Measurements from ENCODE around the gene DOCK2.

DNA sequence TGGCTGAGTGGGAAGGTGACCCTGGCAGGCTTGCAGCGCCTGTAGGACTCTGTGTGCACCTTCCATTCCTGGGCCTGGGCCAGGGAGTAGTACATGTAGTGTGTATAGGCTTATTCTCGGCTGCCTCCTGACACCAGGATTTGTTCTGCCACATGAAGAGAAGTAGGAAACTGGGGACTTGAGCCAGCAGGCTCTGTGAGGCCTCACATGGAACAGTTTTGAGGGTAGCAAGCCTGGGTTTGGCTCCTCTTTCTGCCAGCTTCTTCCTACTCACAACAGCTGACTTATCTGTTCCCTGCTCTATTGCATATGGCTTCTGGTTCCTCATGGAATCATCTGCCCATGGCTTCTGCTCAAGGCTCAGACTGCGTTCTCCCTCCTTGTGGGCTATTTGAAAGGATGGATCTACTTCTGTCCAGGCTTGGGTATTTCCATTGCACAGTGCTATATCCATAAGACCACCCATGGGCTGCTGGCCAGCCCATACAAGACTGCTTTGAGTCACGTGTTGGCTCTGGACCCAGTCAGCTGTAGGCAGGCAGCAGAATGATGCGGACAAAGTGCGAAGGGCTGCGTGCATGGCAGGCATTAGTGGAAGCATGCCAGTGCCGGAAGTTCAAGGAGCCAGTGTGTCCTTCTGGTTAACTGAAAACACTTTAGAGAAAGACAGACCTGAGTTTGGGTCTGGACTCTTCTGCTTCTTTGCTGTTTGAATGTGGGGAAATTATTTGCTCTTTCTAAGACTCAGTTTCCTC, 354.2 kb downstream of the DOCK2 start:
- TF ChIP-seq, protein P1, sequence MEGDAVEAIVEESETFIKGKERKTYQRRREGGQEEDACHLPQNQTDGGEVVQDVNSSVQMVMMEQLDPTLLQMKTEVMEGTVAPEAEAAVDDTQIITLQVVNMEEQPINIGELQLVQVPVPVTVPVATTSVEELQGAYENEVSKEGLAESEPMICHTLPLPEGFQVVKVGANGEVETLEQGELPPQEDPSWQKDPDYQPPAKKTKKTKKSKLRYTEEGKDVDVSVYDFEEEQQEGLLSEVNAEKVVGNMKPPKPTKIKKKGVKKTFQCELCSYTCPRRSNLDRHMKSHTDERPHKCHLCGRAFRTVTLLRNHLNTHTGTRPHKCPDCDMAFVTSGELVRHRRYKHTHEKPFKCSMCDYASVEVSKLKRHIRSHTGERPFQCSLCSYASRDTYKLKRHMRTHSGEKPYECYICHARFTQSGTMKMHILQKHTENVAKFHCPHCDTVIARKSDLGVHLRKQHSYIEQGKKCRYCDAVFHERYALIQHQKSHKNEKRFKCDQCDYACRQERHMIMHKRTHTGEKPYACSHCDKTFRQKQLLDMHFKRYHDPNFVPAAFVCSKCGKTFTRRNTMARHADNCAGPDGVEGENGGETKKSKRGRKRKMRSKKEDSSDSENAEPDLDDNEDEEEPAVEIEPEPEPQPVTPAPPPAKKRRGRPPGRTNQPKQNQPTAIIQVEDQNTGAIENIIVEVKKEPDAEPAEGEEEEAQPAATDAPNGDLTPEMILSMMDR (conservative IDR thresholded peaks at IDR 0.05; ENCODE audit: low read depth, low read length): no peak
- TF ChIP-seq EZH2 (IDR thresholded peaks at IDR 0.05; ENCODE audit: borderline replicate concordance, low read depth, low read length, poor library complexity, severe bottlenecking): no peak

Data from A673 (cell line).